Mesodermal cell (in vitro differentiated cells): ENCODE results near the gene ATPAF2.
"Not testable (repeated sequence)": the region's sequence is repeated elsewhere in the genome, so short reads cannot be mapped to it uniquely, and the experiment has no call there.

Experiments
- H3K27ac ChIP-seq: 2 replicates; pipeline ENCODE4 v1.7.0; 2013; ENCODE audit warnings: mild to moderate bottlenecking, low read depth, low read length, moderate library complexity; ENCODE audit not compliant: severe bottlenecking
- H3K36me3 ChIP-seq: 2 replicates; pipeline ENCODE4 v1.7.1; 2013; ENCODE audit warnings: mild to moderate bottlenecking, low read length, moderate library complexity; ENCODE audit not compliant: control insufficient read depth, insufficient read depth
- H3K4me1 ChIP-seq: one replicate; pipeline ENCODE4 v1.7.1; 2013; ENCODE audit warnings: mild to moderate bottlenecking, low read length; ENCODE audit not compliant: insufficient read depth, control insufficient read depth, poor library complexity, severe bottlenecking
- H3K4me3 ChIP-seq: 2 replicates; pipeline ENCODE4 v1.7.0; 2013; ENCODE audit warnings: low read length, control low read depth, mild to moderate bottlenecking; ENCODE audit not compliant: insufficient read depth, poor library complexity, severe bottlenecking; ENCODE audit errors: extremely low read depth
- H3K9me3 ChIP-seq: 2 replicates; pipeline ENCODE4 v1.7.1; 2013; ENCODE audit warnings: mild to moderate bottlenecking, low read length, moderate library complexity; ENCODE audit not compliant: control insufficient read depth
- WGBS, 2 experiments: methylation state at CpG; one replicate each; pipeline ENCODE4 v1.1.5; 2013; ENCODE audit warnings: missing lambda C conversion rate in 2 of 2; ENCODE audit not compliant: insufficient coverage in 2 of 2; 5-methylcytosine and 5-hydroxymethylcytosine counted together

The ATPAF2 gene

GRCh38 chr17:17998934-17999333, 40.0 kb downstream of the ATPAF2 start:
- H3K36me3 ChIP-seq: no peaks in the 10 kb centered on the region
- H3K4me3 ChIP-seq: no peak overlapping the region
- no peak overlapping the region for H3K27ac ChIP-seq
- H3K4me1 ChIP-seq: peaks cover 8% of the 10 kb centered on the region
- no peaks in the 10 kb centered on the region for H3K9me3 ChIP-seq
- WGBS, 2 experiments: 93 to 96% methylated on average over 7 to 8 of the region's 8 CpGs

- H3K36me3 ChIP-seq, H3K9me3 ChIP-seq, H3K27ac ChIP-seq, H3K4me3 ChIP-seq: not testable (repeated sequence)
- 87 to 93% methylated on average over 3 to 8 of the region's 8 CpGs for WGBS, 2 experiments
- peaks cover 11% of the 10 kb centered on the region for H3K4me1 ChIP-seq
Observed at GRCh38 chr17:17995887-17996286, 43.1 kb downstream of the ATPAF2 start.

GRCh38 chr17:17994271-17995069, 44.5 kb downstream of the ATPAF2 start:
- no peak overlapping the region for H3K4me3 ChIP-seq
- no peaks in the 10 kb centered on the region for H3K9me3 ChIP-seq
- H3K4me1 ChIP-seq: peaks cover 19% of the 10 kb centered on the region
- no peak overlapping the region for H3K27ac ChIP-seq
- 55 to 57% methylated on average over 18 of the region's 18 CpGs for WGBS, 2 experiments
- H3K36me3 ChIP-seq: no peaks in the 10 kb centered on the region

GRCh38 chr17:17993852-17994251, 45.1 kb downstream of the ATPAF2 start:
- Histone ChIP-seq H3K4me1 (peaks cover 19% of the 10 kb centered on the region), H3K27ac (no peak overlapping the region), H3K36me3 (no peaks in the 10 kb centered on the region), H3K4me3 (no peak overlapping the region), H3K9me3 (no peaks in the 10 kb centered on the region)
- 90 to 95% methylated on average over 6 to 12 of the region's 12 CpGs for WGBS, 2 experiments

- Histone ChIP-seq H3K4me3 (no peak overlapping the region), H3K27ac (no peak overlapping the region), H3K4me1 (peaks cover 19% of the 10 kb centered on the region), H3K9me3 (no peaks in the 10 kb centered on the region), H3K36me3 (no peaks in the 10 kb centered on the region)
- WGBS, 2 experiments: 77 to 97% methylated on average over 2 of the region's 2 CpGs
Observed at GRCh38 chr17:17993366-17993765, 45.6 kb downstream of the ATPAF2 start.

- 94 to 100% methylated on average over 2 of the region's 2 CpGs for WGBS, 2 experiments
- H3K4me1 ChIP-seq: peaks cover 19% of the 10 kb centered on the region
- H3K27ac ChIP-seq: peak overlapping the region; percentile 10
Observed at GRCh38 chr17:17990282-17990681, 48.7 kb downstream of the ATPAF2 start.

GRCh38 chr17:17989618-17990017, 49.4 kb downstream of the ATPAF2 start:
- no peaks in the 10 kb centered on the region for H3K36me3 ChIP-seq
- 89 to 92% methylated on average over 9 to 10 of the region's 10 CpGs for WGBS, 2 experiments
- no peak overlapping the region for H3K4me3 ChIP-seq
- H3K27ac ChIP-seq: no peak overlapping the region
- no peaks in the 10 kb centered on the region for H3K9me3 ChIP-seq
- H3K4me1 ChIP-seq: peaks cover 16% of the 10 kb centered on the region

More at GRCh38 chr17:17990282-17990681, 48.7 kb downstream of the ATPAF2 start:
- H3K9me3 ChIP-seq: no peaks in the 10 kb centered on the region
- H3K4me3 ChIP-seq: no peak overlapping the region
- H3K36me3 ChIP-seq: no peaks in the 10 kb centered on the region

- Histone ChIP-seq H3K27ac (no peak overlapping the region), H3K36me3 (no peaks in the 10 kb centered on the region), H3K4me1 (peaks cover 15% of the 10 kb centered on the region), H3K4me3 (no peak overlapping the region), H3K9me3 (no peaks in the 10 kb centered on the region)
- WGBS, 2 experiments: 87 to 91% methylated on average over 6 to 9 of the region's 9 CpGs
Observed at GRCh38 chr17:17989081-17989480, 49.9 kb downstream of the ATPAF2 start.

GRCh38 chr17:17988427-17988945, 50.5 kb downstream of the ATPAF2 start:
- H3K9me3 ChIP-seq: no peaks in the 10 kb centered on the region

GRCh38 chr17:17987901-17988300, 51.1 kb downstream of the ATPAF2 start:
- Histone ChIP-seq H3K4me3 (no peak overlapping the region), H3K36me3 (no peaks in the 10 kb centered on the region), H3K9me3 (no peaks in the 10 kb centered on the region), H3K27ac (no peak overlapping the region), H3K4me1 (peaks cover 15% of the 10 kb centered on the region)
- 92 to 97% methylated on average over 11 to 14 of the region's 14 CpGs for WGBS, 2 experiments

More at GRCh38 chr17:17988427-17988945, 50.5 kb downstream of the ATPAF2 start:
- Histone ChIP-seq H3K4me3 (no peak overlapping the region), H3K4me1 (peaks cover 15% of the 10 kb centered on the region), H3K27ac (no peak overlapping the region), H3K36me3 (no peaks in the 10 kb centered on the region)
- WGBS, 2 experiments: 88 to 90% methylated on average over 6 of the region's 7 CpGs
